Spleen (tissue), 11 donors: ENCODE results near the gene RALBP1. TPM values are rescaled to one million over a fixed set of nuclear protein-coding genes. Genes with fewer than 3 reads are reported as not detected.

ENCODE experiments used
- DNase-seq: peaks from one replicate; pipeline ENCODE4 v3.0.0-alpha.2; 2020
- H3K27ac ChIP-seq, 8 donors: fragments of 200-600 bp; sonication (generic) in 7 of 8; 1 replicate in 4 of 8; 2 replicates in 4 of 8; pipeline versions ENCODE4 v1.5.0 to v1.8.0; 2016 to 2021; ENCODE audit warnings: inconsistent platforms in 4 of 8, mild to moderate bottlenecking in 4 of 8, moderate library complexity in 1 of 8
- H3K27me3 ChIP-seq, 7 donors: fragments of 200-600 bp; sonication (generic) in 6 of 7; replicated peaks in 1 of 7; 1 replicate in 4 of 7; 2 replicates in 3 of 7; pipeline versions ENCODE4 v1.5.0 to v1.8.0; 2016 to 2021; ENCODE audit warnings: inconsistent platforms in 3 of 7, mild to moderate bottlenecking in 1 of 7
- H3K36me3 ChIP-seq, 6 donors: fragments of 200-600 bp; sonication (generic) in 5 of 6; 1 replicate in 4 of 6; 2 replicates in 2 of 6; pipeline versions ENCODE4 v1.5.0 to v1.8.0; 2016 to 2021; ENCODE audit warnings: inconsistent platforms in 2 of 6
- H3K4me1 ChIP-seq, 6 donors: fragments of 200-600 bp; sonication (generic) in 5 of 6; 1 replicate in 3 of 6; 2 replicates in 3 of 6; pipeline versions ENCODE4 v1.5.0 to v1.8.0; 2016 to 2021; ENCODE audit warnings: inconsistent platforms in 3 of 6
- H3K4me3 ChIP-seq, 8 donors: fragments of 200-600 bp; sonication (generic) in 7 of 8; 1 replicate in 4 of 8; 2 replicates in 4 of 8; pipeline versions ENCODE4 v1.5.0 to v1.8.0; 2016 to 2021; ENCODE audit warnings: inconsistent platforms in 4 of 8, mild to moderate bottlenecking in 4 of 8, moderate library complexity in 2 of 8
- H3K9me3 ChIP-seq, 8 donors: fragments of 200-600 bp; sonication (generic) in 7 of 8; 1 replicate in 4 of 8; 2 replicates in 4 of 8; pipeline versions ENCODE4 v1.5.0 to v1.8.0; 2016 to 2021; ENCODE audit warnings: inconsistent platforms in 4 of 8
- CTCF ChIP-seq, 11 experiments: fragments of 200-600 bp in 7 of 11; fragments of 450-650 bp in 4 of 11; sonication (generic) in 4 of 11; IDR thresholded peaks in 8 of 11; conservative IDR thresholded peaks in 3 of 11; 1 replicate in 7 of 11; 2 replicates in 4 of 11; pipeline versions ENCODE4 v1.4.0 to v1.8.0; 2016 to 2021; ENCODE audit warnings: antibody characterized with exemption in 11 of 11, inconsistent platforms in 4 of 11, mild to moderate bottlenecking in 1 of 11
- POLR2A ChIP-seq, 3 donors: fragments of 450-650 bp; IDR thresholded peaks; one replicate each; pipeline ENCODE4 v1.5.1; 2017; ENCODE audit warnings: antibody characterized with exemption in 3 of 3, mild to moderate bottlenecking in 1 of 3
- POLR2AphosphoS5 ChIP-seq, 3 donors: sonication (generic); formaldehyde crosslinking; IDR thresholded peaks; one replicate each; pipeline ENCODE4 v1.5.1; 2017; ENCODE audit warnings: antibody characterized with exemption in 3 of 3
- WGBS, 5 donors: extraction: QIAGEN DNeasy Blood & Tissue Kit in 3 of 5; methylation state at CpG; one replicate each; pipeline versions ENCODE4 v1.1.5 to v1.1.7; 2013 to 2018; 5-methylcytosine and 5-hydroxymethylcytosine counted together
- intact Hi-C: fragments of 100-400 bp; cut with DNase I; formaldehyde crosslinking; loops from one replicate; pipeline ENCODE4 v1.15.0; 2023; ENCODE audit warnings: low total_unique reads
- polyA plus RNA-seq, 3 donors: library from polyadenylated mRNA; stranded (reverse); fragments of 200-250 nt; gene quantifications; one replicate each; pipeline ENCODE4 v1.2.1, GENCODE V29; 2013
- total RNA-seq, 7 donors: library from RNA; depleted of rRNA in 3 of 7; stranded (reverse); fragments of >200 nt in 3 of 7; fragmentation: NEBNext Ultra II Directional in 4 of 7; extraction: Animal tissue kit (Norgen Biotek cat#: 25700) in 4 of 7; gene quantifications; one replicate each; pipeline versions ENCODE4 v1.1.0 to v1.2.1, GENCODE V29; 2016 to 2021
- donor health status: healthy with polysubstance abuse.
- donor health status: DM: no; HTN: no; CAD: no; lungs with moderate emphysema.
- donor health status: DM: no; HTN: no; CAD: no.
- donor health status: Bipolar disorder and iron deficiency.
- donor health status: healthy.
- donor health status: DM: no; HTN: no; CAD: no.
- donor health status: DM: yes; HTN: yes; CAD: no.

RALBP1 gene
- total and polyA plus RNA-seq, 10 donors = 13.6 to 76.4 (median 50.0) TPM

DNA sequence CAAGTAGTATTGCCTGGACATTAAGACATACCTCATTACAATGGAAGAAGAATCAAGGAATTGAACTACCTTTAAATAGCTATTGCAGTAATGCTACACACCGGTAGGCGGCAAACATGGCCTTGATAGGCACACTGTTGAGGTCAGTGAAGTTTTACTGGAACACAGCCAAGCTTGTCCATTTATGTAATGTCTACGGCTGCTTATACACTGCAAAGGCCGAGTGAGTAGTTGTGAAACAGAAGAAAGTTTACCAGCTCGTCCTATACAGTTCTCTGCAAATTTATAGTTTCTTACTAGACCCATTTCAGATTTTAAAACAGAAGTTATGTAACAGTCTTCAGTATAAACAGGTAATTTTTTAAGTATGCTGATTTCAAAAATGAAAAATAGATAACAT is 100.2 kb downstream of the RALBP1 start:
- H3K27ac ChIP-seq = peak overlapping the region in 4 of 8 donors; percentile 7 to 49 (median 15)
- H3K4me1 ChIP-seq = peaks cover 0 to 8% (median 5%) of the 10 kb centered on the region in 6 donors
- intact Hi-C loops = no loop called here
- H3K27me3 ChIP-seq = no peaks in the 10 kb centered on the region
- H3K9me3 ChIP-seq = no peaks in the 10 kb centered on the region
- H3K36me3 ChIP-seq = peaks cover under 1 to 98% (median 34%) of the 10 kb centered on the region in 6 donors
- no peak for DNase-seq
- 26 to 38% (median 27%) methylated on average over 5 of the region's 5 CpGs for WGBS, 5 donors
- H3K4me3 ChIP-seq = no peak overlapping the region
- peak; percentile 44 to 86 (median 68) for TF ChIP-seq CTCF (IDR thresholded peaks at IDR 0.05 in 8 of 11, conservative IDR thresholded peaks at IDR 0.05 in 3 of 11)
- TF ChIP-seq POLR2AphosphoS5 (IDR thresholded peaks at IDR 0.05) = peak in 1 of 3 donors; percentile 86
- TF ChIP-seq POLR2A (IDR thresholded peaks at IDR 0.05) = no peak

DNA sequence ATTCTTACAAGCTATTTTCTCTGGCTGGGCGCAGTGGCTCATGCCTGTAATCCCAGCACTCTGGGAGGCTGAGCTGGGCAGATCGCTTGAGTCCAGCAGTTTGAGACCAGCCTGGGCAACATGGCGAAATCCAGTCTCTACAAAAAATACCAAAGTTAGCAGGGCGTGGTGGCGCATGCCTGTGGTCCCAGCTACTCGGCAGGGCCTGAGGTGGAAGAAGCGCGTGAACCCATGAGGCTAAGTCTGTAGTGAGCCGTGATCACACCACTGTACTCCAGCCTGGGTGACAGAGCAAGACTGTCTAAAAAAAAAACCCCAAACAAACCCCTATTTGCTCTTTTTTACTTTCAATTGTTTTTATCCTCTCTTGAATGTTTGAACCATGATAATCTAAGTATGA is 102.0 kb downstream of the RALBP1 start:
- peaks cover 0 to 4% (median 0%) of the 10 kb centered on the region in 8 donors for H3K9me3 ChIP-seq
- H3K4me1 ChIP-seq = peaks cover 0 to 8% (median 5%) of the 10 kb centered on the region in 6 donors
- peaks cover 4 to 98% (median 43%) of the 10 kb centered on the region in 6 donors for H3K36me3 ChIP-seq
- 90 to 97% (median 96%) methylated on average over 9 of the region's 9 CpGs for WGBS, 5 donors
- no peak overlapping the region for H3K4me3 ChIP-seq
- intact Hi-C loops = no loop called here
- no peak for DNase-seq
- TF ChIP-seq POLR2A (IDR thresholded peaks at IDR 0.05) = no peak
- H3K27ac ChIP-seq = no peak overlapping the region
- no peaks in the 10 kb centered on the region for H3K27me3 ChIP-seq

- intact Hi-C loops = no loop called here
- H3K9me3 ChIP-seq = peaks cover 0 to 6% (median 0%) of the 10 kb centered on the region in 8 donors
- no peak overlapping the region for H3K27ac ChIP-seq
- no peak for DNase-seq
- no peaks in the 10 kb centered on the region for H3K27me3 ChIP-seq
- no peak overlapping the region for H3K4me3 ChIP-seq
- no peak for TF ChIP-seq POLR2A (IDR thresholded peaks at IDR 0.05)
- no peak for TF ChIP-seq POLR2AphosphoS5 (IDR thresholded peaks at IDR 0.05)
- TF ChIP-seq CTCF (IDR thresholded peaks at IDR 0.05 in 8 of 11, conservative IDR thresholded peaks at IDR 0.05 in 3 of 11) = no peak
- peaks cover 10 to 98% (median 52%) of the 10 kb centered on the region in 6 donors for H3K36me3 ChIP-seq
- H3K4me1 ChIP-seq = peaks cover 0 to 8% (median 5%) of the 10 kb centered on the region in 6 donors
Measured at GRCh38 chr18:9578306-9578705, 103.0 kb downstream of the RALBP1 start.

GRCh38 chr18:9581667-9582066 is 106.4 kb downstream of the RALBP1 start:
- TF ChIP-seq POLR2A (IDR thresholded peaks at IDR 0.05) = no peak
- TF ChIP-seq POLR2AphosphoS5 (IDR thresholded peaks at IDR 0.05) = no peak
- TF ChIP-seq CTCF (IDR thresholded peaks at IDR 0.05 in 8 of 11, conservative IDR thresholded peaks at IDR 0.05 in 3 of 11) = no peak
- DNase-seq = no peak
- intact Hi-C loops = no loop called here
- H3K4me3 ChIP-seq = no peak overlapping the region
- H3K27ac ChIP-seq = no peak overlapping the region
- peaks cover 10 to 95% (median 53%) of the 10 kb centered on the region in 6 donors for H3K36me3 ChIP-seq
- H3K9me3 ChIP-seq = peaks cover 0 to 6% (median 0%) of the 10 kb centered on the region in 8 donors
- H3K4me1 ChIP-seq = no peaks in the 10 kb centered on the region
- 96 to 99% (median 97%) methylated on average over 7 of the region's 7 CpGs for WGBS, 5 donors
- no peaks in the 10 kb centered on the region for H3K27me3 ChIP-seq

GRCh38 chr18:9586814-9587213 is 111.5 kb downstream of the RALBP1 start:
- H3K4me1 ChIP-seq = no peaks in the 10 kb centered on the region
- no peak for TF ChIP-seq POLR2A (IDR thresholded peaks at IDR 0.05)
- no peak for TF ChIP-seq POLR2AphosphoS5 (IDR thresholded peaks at IDR 0.05)
- no peak for TF ChIP-seq CTCF (IDR thresholded peaks at IDR 0.05 in 8 of 11, conservative IDR thresholded peaks at IDR 0.05 in 3 of 11)
- WGBS, 5 donors = 94 to 98% (median 95%) methylated on average over 3 of the region's 3 CpGs
- H3K36me3 ChIP-seq = peaks cover 8 to 96% (median 46%) of the 10 kb centered on the region in 6 donors
- H3K4me3 ChIP-seq = no peak overlapping the region
- H3K9me3 ChIP-seq = peaks cover 0 to 6% (median 0%) of the 10 kb centered on the region in 8 donors
- intact Hi-C loops = no loop called here
- no peaks in the 10 kb centered on the region for H3K27me3 ChIP-seq
- no peak overlapping the region for H3K27ac ChIP-seq
- DNase-seq = no peak
